ENCODE results near the gene SLC2A10. TPM values are rescaled to one million over a fixed set of nuclear protein-coding genes. Genes with fewer than 3 reads are reported as not detected.

SLC2A10 gene
- total RNA-seq, 4 donors from 2014 or later, result 20.8 to 31.5 (median 27.3) TPM

DNA sequence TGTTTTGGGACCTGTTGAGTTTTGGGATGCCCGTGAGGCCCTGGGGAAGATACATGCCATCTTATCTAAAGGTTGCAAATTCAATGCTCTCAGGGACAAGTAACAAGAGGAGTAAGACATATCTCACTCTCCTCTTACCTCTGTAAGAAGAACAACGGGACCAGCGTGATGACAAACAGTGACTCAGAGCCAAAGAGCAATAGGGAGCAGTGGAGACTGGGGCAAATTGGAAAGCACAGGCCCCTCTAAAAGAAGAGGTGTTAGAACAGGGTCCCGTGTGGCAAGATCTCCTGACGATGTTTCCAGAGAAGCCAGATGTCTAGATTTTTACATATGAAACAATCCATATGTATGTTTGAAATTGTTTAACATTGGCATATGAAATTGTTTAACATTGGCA lies 31.8 kb upstream of the SLC2A10 start:
- peaks cover 0 to 6% (median 0%) of the 10 kb centered on the region in 4 donors for H3K9me3 ChIP-seq
- peaks cover 0 to 6% (median 0%) of the 10 kb centered on the region in 3 donors for H3K36me3 ChIP-seq
- H3K4me1 ChIP-seq, result peaks cover 0 to 19% (median 0%) of the 10 kb centered on the region in 4 donors
- no peaks in the 10 kb centered on the region for H3K27me3 ChIP-seq
- no peak overlapping the region for H3K27ac ChIP-seq
- TF ChIP-seq POLR2A (IDR thresholded peaks at IDR 0.05) (no peak), EP300 (IDR thresholded peaks at IDR 0.05) (no peak)
- TF ChIP-seq, protein P1, sequence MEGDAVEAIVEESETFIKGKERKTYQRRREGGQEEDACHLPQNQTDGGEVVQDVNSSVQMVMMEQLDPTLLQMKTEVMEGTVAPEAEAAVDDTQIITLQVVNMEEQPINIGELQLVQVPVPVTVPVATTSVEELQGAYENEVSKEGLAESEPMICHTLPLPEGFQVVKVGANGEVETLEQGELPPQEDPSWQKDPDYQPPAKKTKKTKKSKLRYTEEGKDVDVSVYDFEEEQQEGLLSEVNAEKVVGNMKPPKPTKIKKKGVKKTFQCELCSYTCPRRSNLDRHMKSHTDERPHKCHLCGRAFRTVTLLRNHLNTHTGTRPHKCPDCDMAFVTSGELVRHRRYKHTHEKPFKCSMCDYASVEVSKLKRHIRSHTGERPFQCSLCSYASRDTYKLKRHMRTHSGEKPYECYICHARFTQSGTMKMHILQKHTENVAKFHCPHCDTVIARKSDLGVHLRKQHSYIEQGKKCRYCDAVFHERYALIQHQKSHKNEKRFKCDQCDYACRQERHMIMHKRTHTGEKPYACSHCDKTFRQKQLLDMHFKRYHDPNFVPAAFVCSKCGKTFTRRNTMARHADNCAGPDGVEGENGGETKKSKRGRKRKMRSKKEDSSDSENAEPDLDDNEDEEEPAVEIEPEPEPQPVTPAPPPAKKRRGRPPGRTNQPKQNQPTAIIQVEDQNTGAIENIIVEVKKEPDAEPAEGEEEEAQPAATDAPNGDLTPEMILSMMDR (IDR thresholded peaks at IDR 0.05), result no peak
- 86 to 87% methylated on average over 5 of the region's 5 CpGs for WGBS, 2 donors
- no peak for DNase-seq (ENCODE audit: low spot score in 2 of 2)
- H3K4me3 ChIP-seq, result no peak overlapping the region

DNA sequence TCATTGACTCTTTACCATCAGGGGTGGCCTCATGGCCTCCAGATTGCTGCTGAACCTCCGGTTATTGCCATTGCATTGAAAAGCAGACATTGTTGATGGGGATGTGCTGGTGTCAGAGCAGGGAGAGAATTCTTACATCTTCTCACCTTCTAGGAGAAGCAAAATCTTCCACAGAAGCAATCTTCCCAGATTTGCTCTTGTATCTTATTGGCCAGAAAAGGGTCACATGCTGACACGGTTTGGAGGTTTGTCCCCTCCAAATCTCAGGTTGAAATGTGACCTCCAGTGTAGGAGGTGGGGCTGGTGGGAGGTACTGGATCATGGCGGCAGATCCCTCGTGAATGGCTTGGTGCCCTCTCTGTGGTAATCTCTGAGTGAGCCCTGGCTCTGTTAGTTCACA lies 30.9 kb upstream of the SLC2A10 start:
- H3K4me1 ChIP-seq, result peaks cover 0 to 28% (median 5%) of the 10 kb centered on the region in 4 donors
- H3K4me3 ChIP-seq, result no peak overlapping the region
- no peaks in the 10 kb centered on the region for H3K9me3 ChIP-seq
- TF ChIP-seq EP300 (IDR thresholded peaks at IDR 0.05) (no peak), POLR2A (IDR thresholded peaks at IDR 0.05) (no peak)
- TF ChIP-seq, protein P1 (IDR thresholded peaks at IDR 0.05), result no peak
- WGBS, 2 donors, result 74 to 76% methylated on average over 4 of the region's 4 CpGs
- no peaks in the 10 kb centered on the region for H3K27me3 ChIP-seq
- H3K36me3 ChIP-seq, result peaks cover 0 to 5% (median 0%) of the 10 kb centered on the region in 3 donors
- DNase-seq (ENCODE audit: low spot score in 2 of 2), result no peak
- no peak overlapping the region for H3K27ac ChIP-seq

DNA sequence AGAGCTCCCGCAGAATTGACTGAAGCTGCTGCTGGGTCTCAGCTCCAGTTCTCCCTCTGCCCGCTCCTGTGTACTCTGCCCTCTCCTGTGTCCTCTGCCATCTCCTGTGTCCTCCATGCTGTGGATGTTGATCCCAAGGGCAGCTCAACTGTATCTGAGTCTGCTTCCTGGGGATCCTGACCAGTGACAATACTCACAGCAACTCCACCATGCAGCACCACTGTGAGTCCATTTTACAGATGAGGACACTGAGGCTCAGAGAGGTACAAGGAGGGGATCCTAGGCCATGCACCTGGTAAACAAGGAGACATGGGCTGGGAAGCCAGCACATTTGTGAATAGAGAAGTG lies 28.8 kb upstream of the SLC2A10 start:
- DNase-seq (ENCODE audit: low spot score in 2 of 2), result no peak
- 86 to 97% methylated on average over 1 to 2 of the region's 2 CpGs for WGBS, 2 donors
- TF ChIP-seq POLR2A (IDR thresholded peaks at IDR 0.05) (no peak), EP300 (IDR thresholded peaks at IDR 0.05) (no peak)
- TF ChIP-seq, protein P1 (IDR thresholded peaks at IDR 0.05), result no peak
- H3K9me3 ChIP-seq, result no peaks in the 10 kb centered on the region
- H3K27me3 ChIP-seq, result no peaks in the 10 kb centered on the region
- H3K4me1 ChIP-seq, result peaks cover 0 to 34% (median 7%) of the 10 kb centered on the region in 4 donors
- H3K27ac ChIP-seq, result no peak overlapping the region
- peaks cover 0 to 16% (median 0%) of the 10 kb centered on the region in 3 donors for H3K36me3 ChIP-seq
- no peak overlapping the region for H3K4me3 ChIP-seq

DNA sequence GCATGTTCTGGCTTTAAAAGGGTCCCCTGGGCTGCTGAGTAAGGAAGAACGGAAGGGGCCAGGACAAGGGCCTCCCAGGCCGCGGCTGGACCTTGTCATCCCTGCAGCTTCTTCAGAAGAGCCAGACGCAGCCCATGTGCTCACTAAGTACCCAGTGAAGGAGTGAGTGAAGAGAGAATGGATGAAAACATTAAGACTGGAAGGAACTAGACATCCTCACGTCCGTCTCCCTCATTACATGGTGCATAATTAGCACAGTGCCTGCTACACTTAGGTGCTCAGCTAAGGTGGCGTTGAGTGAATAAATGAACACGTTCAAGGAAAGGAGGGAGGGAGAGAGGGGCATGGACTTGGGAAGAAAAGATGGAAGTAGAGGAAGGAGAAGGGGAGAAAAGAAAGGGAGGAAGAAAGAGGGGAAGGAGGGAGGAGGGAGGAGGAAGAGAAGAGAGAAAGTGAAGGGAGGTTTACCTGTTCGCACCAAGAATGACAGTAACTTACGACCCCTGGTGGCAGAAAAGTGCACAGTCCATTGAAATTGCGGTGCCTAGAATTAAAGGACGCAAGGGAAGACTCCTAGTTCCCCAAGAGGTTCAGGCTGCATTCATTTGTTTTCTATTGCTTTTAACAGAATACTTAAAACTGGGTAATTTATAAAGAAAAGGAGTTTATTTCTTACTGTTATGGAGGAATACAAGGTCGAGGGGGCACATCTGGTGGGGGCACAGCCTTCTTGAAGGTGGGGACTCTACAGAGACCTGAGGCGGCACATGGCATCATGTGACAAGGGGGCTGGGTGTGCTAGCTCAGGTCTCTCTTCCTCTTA lies 28.2 kb upstream of the SLC2A10 start:
- TF ChIP-seq, protein P1 (IDR thresholded peaks at IDR 0.05), result peak; percentile 65 to 75 (median 70)
- TF ChIP-seq EP300 (IDR thresholded peaks at IDR 0.05), result no peak
- peak; percentile 38 to 89 for DNase-seq (ENCODE audit: low spot score in 2 of 2)
- 49 to 53% methylated on average over 14 of the region's 14 CpGs for WGBS, 2 donors
- H3K9me3 ChIP-seq, result no peaks in the 10 kb centered on the region
- peaks cover 0 to 22% (median 0%) of the 10 kb centered on the region in 3 donors for H3K36me3 ChIP-seq
- H3K27me3 ChIP-seq, result no peaks in the 10 kb centered on the region
- H3K4me1 ChIP-seq, result peaks cover 0 to 36% (median 7%) of the 10 kb centered on the region in 4 donors
- H3K27ac ChIP-seq, result no peak overlapping the region
- H3K4me3 ChIP-seq, result no peak overlapping the region

DNA sequence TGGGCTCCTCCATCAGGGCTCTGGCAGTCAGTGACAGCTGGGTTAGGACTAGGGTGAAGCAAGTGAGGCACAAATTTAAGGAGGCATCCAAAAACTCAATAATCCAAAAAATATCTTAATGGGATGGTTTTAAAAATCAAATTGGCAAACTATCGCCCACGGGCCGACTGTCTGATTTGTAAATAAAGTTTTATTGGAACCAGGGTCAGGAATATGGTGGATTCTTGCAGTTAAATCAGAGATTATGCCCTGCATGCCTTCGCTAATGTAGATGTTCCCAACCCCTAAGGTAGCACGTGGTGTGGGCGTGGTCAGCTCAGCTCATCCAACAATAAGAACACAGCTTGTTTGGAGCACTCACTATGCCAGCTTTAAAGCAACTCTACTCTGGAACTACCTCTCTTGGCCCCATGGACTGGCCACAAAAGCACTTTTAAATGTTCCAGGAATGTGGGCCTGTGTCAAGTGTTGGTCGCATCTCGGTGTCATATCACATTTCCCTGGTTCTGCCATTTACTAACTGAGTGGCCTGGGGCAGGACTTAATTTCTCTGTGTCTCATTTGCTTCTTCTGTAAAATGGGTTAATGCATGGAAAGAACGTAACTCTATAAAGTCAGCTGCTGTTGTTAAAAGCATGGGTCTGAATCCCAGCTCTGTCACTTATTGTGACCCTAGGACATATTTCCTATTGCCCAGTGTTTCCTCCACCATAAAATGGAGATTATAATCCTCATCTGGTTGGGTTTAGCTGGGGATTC lies 27.2 kb upstream of the SLC2A10 start:
- peaks cover 0 to 46% (median 11%) of the 10 kb centered on the region in 4 donors for H3K4me1 ChIP-seq
- 84 to 90% methylated on average over 9 of the region's 9 CpGs for WGBS, 2 donors
- TF ChIP-seq, protein P1 (IDR thresholded peaks at IDR 0.05), result no peak
- no peak for TF ChIP-seq EP300 (IDR thresholded peaks at IDR 0.05)
- no peak for TF ChIP-seq POLR2A (IDR thresholded peaks at IDR 0.05)

More for the DNA sequence above, 27.2 kb upstream of the SLC2A10 start:
- Histone ChIP-seq H3K9me3 (no peaks in the 10 kb centered on the region), H3K27me3 (no peaks in the 10 kb centered on the region), H3K36me3 (peaks cover 0 to 29% (median 0%) of the 10 kb centered on the region in 3 donors), H3K27ac (no peak overlapping the region), H3K4me3 (no peak overlapping the region)
- DNase-seq (ENCODE audit: low spot score in 2 of 2), result no peak

Measured in tibial nerve (tissue), 4 donors.